Central memory CD8-positive, alpha-beta T cell (primary cell): Measurements from ENCODE around the gene RNF126.
"Not testable (repeated sequence)": the region's sequence is repeated elsewhere in the genome, so short reads cannot be mapped to it uniquely, and the experiment has no call there.

Experiments used
- ATAC-seq: fragments of 150-1000 bp; cut with Tn5 transposase; replicated peaks from 2 replicates; pipeline ENCODE4 v1.10.0; 2022; ENCODE audit warnings: mild to moderate bottlenecking, moderate FRiP score, moderate number of reproducible peaks; ENCODE audit not compliant: poor library complexity, severe bottlenecking; ENCODE audit errors: extremely low read depth
- DNase-seq, 2 donors: peaks; one replicate each; pipeline ENCODE4 v3.0.0; 2021; ENCODE audit warnings: low spot score in 2 of 2
- H3K27ac Mint-ChIP-seq: one replicate; pipeline ENCODE4 v1.8.0; 2022; ENCODE audit warnings: low read depth, mild to moderate bottlenecking, moderate library complexity, mixed read lengths
- H3K27me3 Mint-ChIP-seq: one replicate; pipeline ENCODE4 v1.8.0; 2022; ENCODE audit warnings: mixed read lengths
- H3K36me3 Mint-ChIP-seq: one replicate; pipeline ENCODE4 v1.8.0; 2022; ENCODE audit warnings: mild to moderate bottlenecking, moderate library complexity, mixed read lengths; ENCODE audit not compliant: insufficient read depth
- H3K4me1 Mint-ChIP-seq: one replicate; pipeline ENCODE4 v1.8.0; 2022; ENCODE audit warnings: mixed read lengths
- H3K4me3 Mint-ChIP-seq: one replicate; pipeline ENCODE4 v1.8.0; 2022; ENCODE audit warnings: mild to moderate bottlenecking, moderate library complexity, mixed read lengths
- H3K9me3 Mint-ChIP-seq: one replicate; pipeline ENCODE4 v1.8.0; 2022; ENCODE audit warnings: mixed read lengths

Gene RNF126

DNA sequence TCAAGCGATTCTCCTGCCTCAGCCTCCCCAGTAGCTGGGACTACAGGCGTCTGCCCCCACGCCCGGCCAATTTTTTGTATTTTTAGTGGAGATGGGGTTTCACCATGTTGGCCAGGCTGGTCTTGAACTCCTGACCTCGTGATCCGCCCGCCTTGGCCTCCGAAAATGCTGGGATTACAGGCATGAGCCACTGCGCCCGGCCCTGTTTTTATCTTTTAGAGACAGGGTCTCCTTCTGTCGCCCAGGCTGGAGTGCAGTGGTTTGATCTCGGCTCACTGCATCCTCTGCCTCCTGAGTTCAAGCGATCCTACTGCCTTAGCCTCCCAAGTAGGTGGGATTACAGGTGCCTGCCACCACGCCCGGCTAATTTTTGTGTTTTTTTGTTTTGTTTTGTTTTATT is 35.5 kb upstream of the RNF126 start:
- H3K4me1 Mint-ChIP-seq, H3K36me3 Mint-ChIP-seq, DNase-seq, H3K9me3 Mint-ChIP-seq, H3K27ac Mint-ChIP-seq, H3K4me3 Mint-ChIP-seq, ATAC-seq: not testable (repeated sequence)
- peaks cover 29% of the 10 kb centered on the region for H3K27me3 Mint-ChIP-seq

DNA sequence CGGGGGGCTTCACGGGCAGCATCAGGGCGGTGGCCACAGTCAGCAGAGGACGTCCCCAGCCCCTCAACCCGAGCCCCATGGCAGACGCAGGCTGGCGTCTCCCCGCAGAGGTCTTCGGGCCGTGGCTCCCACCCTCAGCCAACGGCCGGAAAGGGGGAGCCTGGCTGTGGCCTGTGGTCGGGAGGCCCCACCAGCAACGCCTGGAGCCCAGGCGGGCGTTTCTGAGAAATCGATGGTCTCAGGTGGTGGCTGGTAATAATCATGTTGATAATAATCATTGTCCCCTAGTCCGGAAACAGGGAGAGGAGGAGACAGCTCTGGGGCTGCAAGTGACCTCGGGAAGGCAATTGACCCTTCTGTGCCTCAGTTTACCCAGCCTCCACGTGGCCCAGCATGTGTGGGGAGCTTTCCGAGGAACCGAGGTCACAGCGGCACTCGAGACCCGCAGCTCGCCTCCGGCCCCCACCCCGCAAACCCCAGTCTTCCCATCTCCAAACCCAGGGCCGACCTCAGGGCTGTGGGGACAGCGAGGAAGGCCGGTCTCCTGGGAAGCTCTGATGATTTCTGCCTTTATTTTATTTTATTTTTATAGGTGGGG is 32.4 kb upstream of the RNF126 start, which contains the start of gene PRSS57:
PRSS57 (minus strand) TSS at position 101 of the 598 bp plus-strand sequence; CDS start at position 79, 22 bp downstream.
- peaks cover 3% of the 10 kb centered on the region for H3K36me3 Mint-ChIP-seq
- peak within 1 kb of the TSS; percentile 11 for H3K4me3 Mint-ChIP-seq
- no peaks in the 10 kb centered on the region for H3K4me1 Mint-ChIP-seq
- H3K9me3 Mint-ChIP-seq: no peaks in the 10 kb centered on the region
- H3K27me3 Mint-ChIP-seq: peaks cover 14% of the 10 kb centered on the region
- ATAC-seq (no peak), DNase-seq (no peak)
- no peak within 1 kb of the TSS for H3K27ac Mint-ChIP-seq

DNA sequence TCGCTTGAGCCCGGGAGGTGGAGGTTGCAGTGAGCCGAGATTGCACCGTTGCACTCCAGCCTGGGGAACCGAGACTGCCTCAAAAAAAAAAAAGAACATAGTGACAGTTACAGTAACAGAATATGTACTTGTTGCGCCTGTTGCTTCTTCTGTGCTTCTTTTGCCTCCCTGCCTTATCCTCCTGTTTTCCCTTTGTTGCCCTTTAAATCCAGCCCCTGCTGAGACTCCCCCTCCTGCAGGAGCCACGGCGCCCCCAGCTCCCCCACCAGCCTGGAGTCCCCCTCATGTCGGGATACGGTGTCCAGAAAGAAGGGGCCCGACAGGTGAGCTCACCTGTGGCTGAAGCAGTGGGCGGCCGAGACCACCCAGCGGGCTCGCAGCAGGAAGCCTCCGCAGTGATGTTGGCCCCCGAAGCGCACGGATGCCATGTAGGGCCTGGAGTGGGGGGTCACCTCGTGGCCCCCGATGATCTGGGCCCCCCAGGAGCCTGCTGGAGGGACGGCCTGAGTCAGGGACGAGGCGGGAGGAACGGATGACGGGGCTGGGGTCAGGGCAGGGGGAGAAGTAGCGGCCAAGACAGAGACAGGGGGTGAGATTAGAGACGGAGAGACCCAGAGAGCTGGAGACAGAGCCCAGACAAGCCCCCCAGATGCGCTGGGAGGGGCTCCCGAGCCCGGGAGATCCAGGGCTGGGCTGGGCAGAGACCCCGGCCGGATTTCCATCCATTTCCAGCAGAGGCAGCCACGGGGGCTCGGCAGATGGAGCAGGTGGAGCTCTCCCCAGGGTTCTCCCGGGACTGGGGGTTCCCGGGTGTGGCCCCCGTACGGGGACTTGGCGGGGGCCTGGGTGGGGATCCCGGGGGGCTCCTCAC is 31.7 kb upstream of the RNF126 start:
- Mint-ChIP-seq H3K36me3 (peaks cover 3% of the 10 kb centered on the region), H3K27ac (no peak overlapping the region), H3K4me3 (peak overlapping the region; percentile 11), H3K9me3 (no peaks in the 10 kb centered on the region), H3K27me3 (peaks cover 14% of the 10 kb centered on the region), H3K4me1 (no peaks in the 10 kb centered on the region)
- DNase-seq: no peak
- ATAC-seq: no peak

DNA sequence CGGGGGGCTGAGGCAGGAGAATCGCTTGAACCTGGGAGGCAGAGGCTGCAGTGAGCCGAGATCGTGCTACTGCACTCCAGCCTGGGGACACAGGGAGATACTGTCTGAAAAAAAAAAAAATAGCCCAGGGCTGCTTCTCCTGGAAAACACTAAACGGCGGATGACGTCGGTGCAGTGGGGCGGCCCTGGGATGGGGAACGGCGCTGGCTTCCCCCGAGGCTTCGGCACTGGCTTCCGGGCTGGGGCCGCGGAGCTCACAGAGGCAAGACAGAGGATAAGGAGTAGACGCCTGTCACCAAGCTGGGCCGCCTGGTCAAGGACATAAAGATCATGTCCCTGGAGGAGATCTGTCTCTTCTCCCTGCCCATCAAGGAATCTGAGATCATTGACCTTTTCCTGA is 27.2 kb upstream of the RNF126 start:
- H3K9me3 Mint-ChIP-seq: no peaks in the 10 kb centered on the region
- H3K27me3 Mint-ChIP-seq: no peaks in the 10 kb centered on the region
- H3K27ac Mint-ChIP-seq: no peak overlapping the region
- H3K36me3 Mint-ChIP-seq: no peaks in the 10 kb centered on the region
- ATAC-seq (no peak), DNase-seq (no peak)
- H3K4me1 Mint-ChIP-seq: no peaks in the 10 kb centered on the region
- no peak overlapping the region for H3K4me3 Mint-ChIP-seq

DNA sequence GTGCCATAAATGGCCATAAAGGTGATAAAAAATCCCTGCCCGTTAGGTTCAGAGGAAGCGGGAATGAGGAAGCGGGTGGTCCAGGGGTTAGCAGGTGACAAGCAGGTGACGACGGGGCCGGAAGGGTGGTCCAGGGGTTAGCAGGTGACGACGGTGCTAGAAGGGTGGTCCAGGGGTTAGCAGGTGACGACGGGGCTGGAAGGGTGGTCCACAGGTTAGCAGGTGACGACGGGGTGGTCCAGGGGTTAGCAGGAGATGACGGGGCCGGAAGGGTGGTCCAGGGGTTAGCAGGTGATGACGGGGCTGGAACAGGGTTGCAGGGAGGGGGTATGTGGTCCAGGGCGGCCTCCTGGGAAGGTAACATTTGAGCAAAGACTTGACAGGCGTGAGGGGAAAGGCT is 26.0 kb upstream of the RNF126 start:
- Mint-ChIP-seq H3K27ac (no peak overlapping the region), H3K27me3 (no peaks in the 10 kb centered on the region), H3K9me3 (no peaks in the 10 kb centered on the region), H3K36me3 (no peaks in the 10 kb centered on the region), H3K4me1 (no peaks in the 10 kb centered on the region), H3K4me3 (no peak overlapping the region)
- no peak for DNase-seq
- no peak for ATAC-seq

DNA sequence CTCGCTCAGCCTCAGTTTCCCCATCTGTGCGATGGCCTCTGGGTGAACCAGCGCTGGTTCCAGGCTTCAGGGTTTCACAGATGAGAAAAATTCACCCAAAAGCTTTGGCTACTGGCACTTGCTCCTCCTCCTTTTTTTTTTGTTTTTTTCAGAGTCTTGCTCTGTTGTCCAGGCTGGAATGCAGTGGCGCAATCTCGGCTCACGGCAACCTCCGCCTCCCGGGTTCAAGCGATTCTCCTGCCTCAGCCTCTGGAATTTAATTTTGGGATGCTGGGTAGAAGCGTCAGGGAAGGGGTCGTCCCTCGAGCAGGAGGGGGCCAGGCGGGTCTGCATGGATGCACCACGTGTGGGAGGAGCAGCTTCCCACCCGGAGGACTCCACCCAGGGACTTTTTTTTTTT is 25.2 kb upstream of the RNF126 start:
- H3K9me3 Mint-ChIP-seq: no peaks in the 10 kb centered on the region
- H3K4me3 Mint-ChIP-seq: no peak overlapping the region
- DNase-seq: no peak

DNA sequence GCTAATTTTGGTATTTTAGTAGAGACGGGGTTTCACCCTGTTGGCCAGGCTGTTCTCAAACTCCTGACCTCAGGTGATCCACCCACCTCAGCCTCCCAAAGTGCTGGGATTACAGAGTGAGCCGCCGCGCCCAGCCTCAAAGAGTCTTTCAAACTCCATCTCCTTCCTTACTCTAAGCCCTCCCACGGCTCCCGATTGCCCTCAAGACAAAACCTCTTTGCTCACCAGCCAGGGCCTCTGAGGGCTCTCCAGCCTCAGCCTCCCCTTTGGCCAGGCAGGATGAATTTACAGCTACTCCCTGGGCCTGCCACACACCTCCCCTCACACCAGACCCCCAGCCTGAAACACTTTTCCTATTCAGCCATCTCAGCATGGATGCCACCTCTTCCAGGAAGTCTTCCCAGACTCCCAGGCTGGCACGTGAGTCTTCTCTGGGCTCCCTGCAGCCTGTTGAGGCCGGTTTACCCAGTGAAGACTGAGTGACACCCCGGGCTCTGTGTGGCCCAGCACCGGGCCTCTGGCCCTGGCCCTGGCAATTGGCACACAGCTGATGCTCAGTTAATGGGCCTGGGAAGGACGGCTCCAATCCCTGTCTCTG is 24.7 kb upstream of the RNF126 start:
- H3K27ac Mint-ChIP-seq: no peak overlapping the region
- no peak overlapping the region for H3K4me3 Mint-ChIP-seq
- H3K27me3 Mint-ChIP-seq: no peaks in the 10 kb centered on the region
- no peaks in the 10 kb centered on the region for H3K4me1 Mint-ChIP-seq
- DNase-seq (no peak), ATAC-seq (no peak)
- H3K36me3 Mint-ChIP-seq: no peaks in the 10 kb centered on the region
- H3K9me3 Mint-ChIP-seq: no peaks in the 10 kb centered on the region

More for the DNA sequence above, 25.2 kb upstream of the RNF126 start:
- Mint-ChIP-seq H3K36me3 (no peaks in the 10 kb centered on the region), H3K27ac (no peak overlapping the region), H3K27me3 (no peaks in the 10 kb centered on the region), H3K4me1 (no peaks in the 10 kb centered on the region)
- ATAC-seq: no peak

DNA sequence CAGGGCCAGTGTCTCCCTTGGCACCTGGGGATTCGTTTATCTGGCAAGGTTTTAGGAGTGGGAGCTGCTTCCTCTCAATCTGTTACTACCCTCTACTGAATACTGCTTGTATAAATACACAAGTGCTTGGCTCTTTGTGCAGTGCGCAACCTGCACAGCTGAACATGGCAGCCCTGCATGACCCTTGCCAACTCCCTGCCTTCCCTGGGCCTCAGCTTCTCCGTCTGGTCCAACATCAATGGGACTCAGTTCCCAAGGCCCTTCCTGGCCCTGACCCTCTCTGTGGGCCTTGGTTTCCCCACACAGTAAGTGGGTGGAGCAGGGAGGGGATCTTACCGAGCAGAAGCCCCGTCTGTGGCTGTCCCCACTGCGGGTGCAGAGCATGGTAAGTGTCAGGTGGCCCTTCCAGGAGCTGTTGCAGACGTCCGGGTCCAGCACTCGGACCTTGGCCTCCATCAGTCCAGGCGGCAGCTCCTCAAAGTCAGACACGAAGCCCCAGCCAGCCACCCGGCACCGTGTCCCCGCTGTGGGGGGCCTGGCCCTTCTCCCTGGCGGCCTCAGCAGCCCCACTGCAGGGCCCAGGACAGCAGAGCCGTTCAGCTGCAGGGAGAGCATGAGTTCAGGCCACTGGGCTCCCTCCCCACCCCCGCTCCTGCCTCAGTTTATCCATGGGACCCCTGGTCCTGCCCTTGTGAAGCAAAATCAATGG is 23.7 kb upstream of the RNF126 start:
- H3K27me3 Mint-ChIP-seq: no peaks in the 10 kb centered on the region
- no peak overlapping the region for H3K27ac Mint-ChIP-seq
- H3K4me3 Mint-ChIP-seq: no peak overlapping the region
- no peak for ATAC-seq
- H3K9me3 Mint-ChIP-seq: no peaks in the 10 kb centered on the region
- DNase-seq: no peak
- H3K36me3 Mint-ChIP-seq: no peaks in the 10 kb centered on the region
- H3K4me1 Mint-ChIP-seq: no peaks in the 10 kb centered on the region

DNA sequence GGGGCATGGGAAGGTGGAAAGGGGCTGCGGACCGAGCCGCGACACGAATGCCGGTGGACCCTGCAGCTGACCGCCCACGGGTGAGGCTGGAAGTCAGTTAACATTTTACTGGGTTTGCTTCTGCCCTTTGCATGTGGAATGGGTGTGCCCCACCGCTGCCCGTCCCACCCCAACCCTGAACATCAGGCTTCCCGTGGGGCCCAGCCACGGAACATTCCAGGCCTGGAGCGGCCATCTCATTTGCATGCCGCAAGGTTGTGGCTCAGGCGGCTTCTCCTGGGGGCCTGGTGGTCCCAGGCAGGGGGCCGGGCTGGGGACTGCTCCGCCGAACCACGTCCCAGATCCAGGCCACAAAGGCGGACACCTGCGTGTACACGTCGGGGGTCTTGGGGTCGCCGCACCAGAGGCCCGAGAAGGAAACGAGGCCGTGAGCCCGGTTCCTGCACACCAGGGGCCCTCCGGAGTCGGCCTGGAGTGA is 22.5 kb upstream of the RNF126 start:
- DNase-seq (no peak), ATAC-seq (no peak)
- Mint-ChIP-seq H3K36me3 (no peaks in the 10 kb centered on the region), H3K4me1 (peaks cover 5% of the 10 kb centered on the region), H3K27ac (no peak overlapping the region), H3K4me3 (no peak overlapping the region), H3K9me3 (no peaks in the 10 kb centered on the region), H3K27me3 (no peaks in the 10 kb centered on the region)

DNA sequence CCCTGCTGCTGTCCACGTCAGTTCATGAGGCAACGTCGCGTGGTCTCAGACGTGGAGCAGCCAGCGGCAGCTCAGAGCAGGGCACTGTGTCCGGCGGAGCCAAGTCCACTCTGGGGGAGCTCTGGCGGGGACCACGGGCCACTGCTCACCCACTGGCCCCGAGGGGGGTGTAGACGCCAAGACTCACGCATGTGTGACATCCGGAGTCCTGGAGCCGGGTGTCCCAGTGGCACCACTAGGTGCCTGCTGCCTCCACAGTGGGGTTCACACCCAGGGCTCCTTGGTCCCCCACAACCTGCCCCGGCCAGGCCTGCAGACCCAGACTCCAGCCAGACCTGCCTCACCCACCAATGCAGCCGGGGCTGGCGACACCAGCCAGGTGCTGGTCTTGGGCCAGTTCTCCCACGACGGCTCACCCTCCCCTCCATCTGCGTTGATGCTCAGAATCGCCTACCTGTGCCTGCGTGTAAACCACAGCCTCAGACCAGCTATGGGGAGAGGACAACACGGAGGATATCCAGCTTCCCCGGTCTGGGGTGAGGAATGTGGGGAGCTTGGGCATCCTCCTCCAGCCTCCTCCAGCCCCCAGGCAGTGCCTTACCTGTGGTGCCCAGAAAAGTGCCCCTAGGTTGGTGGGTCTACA is 19.8 kb upstream of the RNF126 start:
- no peaks in the 10 kb centered on the region for H3K9me3 Mint-ChIP-seq
- no peak overlapping the region for H3K27ac Mint-ChIP-seq
- no peak overlapping the region for H3K4me3 Mint-ChIP-seq
- peaks cover 6% of the 10 kb centered on the region for H3K4me1 Mint-ChIP-seq
- no peaks in the 10 kb centered on the region for H3K27me3 Mint-ChIP-seq
- DNase-seq (no peak), ATAC-seq (no peak)
- H3K36me3 Mint-ChIP-seq: no peaks in the 10 kb centered on the region

DNA sequence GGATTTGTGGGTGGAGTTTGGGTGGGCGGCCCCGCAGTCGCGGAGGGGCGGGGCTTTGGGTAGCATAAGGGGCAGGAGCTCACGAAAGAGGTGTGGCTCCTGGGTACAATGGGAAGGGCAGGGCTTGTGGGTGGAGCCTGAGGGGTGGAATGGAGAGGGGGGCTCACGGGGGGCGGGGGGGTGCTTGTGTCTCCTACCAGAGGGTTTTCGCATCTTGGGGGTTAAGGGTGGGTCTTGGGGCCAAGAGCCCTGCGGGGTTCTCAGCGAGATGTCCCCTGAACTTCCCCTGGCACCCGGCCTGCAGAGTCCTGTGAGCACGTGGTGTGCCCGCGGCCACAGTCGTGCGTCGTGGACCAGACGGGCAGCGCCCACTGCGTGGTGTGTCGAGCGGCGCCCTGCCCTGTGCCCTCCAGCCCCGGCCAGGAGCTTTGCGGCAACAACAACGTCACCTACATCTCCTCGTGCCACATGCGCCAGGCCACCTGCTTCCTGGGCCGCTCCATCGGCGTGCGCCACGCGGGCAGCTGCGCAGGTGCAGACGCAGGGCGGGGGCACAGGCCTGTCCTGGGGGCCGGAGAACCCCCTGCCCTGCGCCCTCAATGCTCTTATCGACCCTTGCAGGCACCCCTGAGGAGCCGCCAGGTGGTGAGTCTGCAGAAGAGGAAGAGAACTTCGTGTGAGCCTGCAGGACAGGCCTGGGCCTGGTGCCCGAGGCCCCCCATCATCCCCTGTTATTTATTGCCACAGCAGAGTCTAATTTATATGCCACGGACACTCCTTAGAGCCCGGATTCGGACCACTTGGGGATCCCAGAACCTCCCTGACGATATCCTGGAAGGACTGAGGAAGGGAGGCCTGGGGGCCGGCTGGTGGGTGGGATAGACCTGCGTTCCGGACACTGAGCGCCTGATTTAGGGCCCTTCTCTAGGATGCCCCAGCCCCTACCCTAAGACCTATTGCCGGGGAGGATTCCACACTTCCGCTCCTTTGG is 18.3 kb upstream of the RNF126 start:
- H3K4me3 Mint-ChIP-seq: peak overlapping the region; percentile 69
- H3K36me3 Mint-ChIP-seq: no peaks in the 10 kb centered on the region
- no peaks in the 10 kb centered on the region for H3K27me3 Mint-ChIP-seq
- DNase-seq: no peak
- no peak for ATAC-seq
- no peaks in the 10 kb centered on the region for H3K9me3 Mint-ChIP-seq
- H3K27ac Mint-ChIP-seq: peak overlapping the region; percentile 83
- H3K4me1 Mint-ChIP-seq: peaks cover 6% of the 10 kb centered on the region
